ENCODE results near the gene PPP2R3A.

Gene PPP2R3A

DNA sequence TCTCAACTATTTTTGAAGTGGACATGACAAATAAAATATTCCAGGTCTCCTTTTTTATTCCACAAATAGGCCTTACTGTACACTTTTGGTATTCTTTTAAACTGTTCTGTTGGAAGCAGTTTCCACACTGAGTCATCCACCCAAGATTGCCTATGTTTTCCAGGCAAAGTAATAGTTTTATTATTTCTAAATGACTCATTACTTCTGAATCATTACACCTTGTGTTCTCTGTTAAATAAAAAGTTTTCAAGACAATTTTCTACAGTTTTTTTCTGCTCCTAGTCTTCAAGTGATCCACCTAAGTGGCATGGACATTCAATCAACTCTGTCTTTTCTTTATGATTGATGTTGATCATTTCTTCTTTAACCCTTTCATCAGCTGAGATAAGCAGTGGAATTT lies 26.5 kb downstream of the PPP2R3A start:
- Histone ChIP-seq H3K9me3 (ENCODE audit: low read length) (no peaks in the 10 kb centered on the region), H3K4me3 (ENCODE audit: low read depth, low read length, poor library complexity, severe bottlenecking) (no peak overlapping the region), H3K9me2 (ENCODE audit: low read depth, low read length) (no peaks in the 10 kb centered on the region), H3K4me1 (ENCODE audit: insufficient read depth, low read length, severe bottlenecking) (no peaks in the 10 kb centered on the region), H2AFZ (ENCODE audit: low read length) (no peak overlapping the region), H3K4me2 (ENCODE audit: low read length) (no peak overlapping the region), H3K79me2 (ENCODE audit: insufficient read depth, low read length) (no peaks in the 10 kb centered on the region), H3K27me3 (ENCODE audit: insufficient read depth, low read length) (no peaks in the 10 kb centered on the region), H4K20me1 (ENCODE audit: insufficient read depth, low read length) (no peaks in the 10 kb centered on the region), H3K9ac (ENCODE audit: low read length) (no peak overlapping the region), H3F3A (ENCODE audit: insufficient read depth, low read length) (no peaks in the 10 kb centered on the region), H3K27ac (ENCODE audit: low read depth, low read length, poor library complexity, severe bottlenecking) (no peak overlapping the region), H3K36me3 (ENCODE audit: insufficient read depth, low read length) (no peaks in the 10 kb centered on the region)
- no peak for TF ChIP-seq EZH2 (IDR thresholded peaks at IDR 0.05; ENCODE audit: borderline replicate concordance, low read length)
- TF ChIP-seq, protein P1, sequence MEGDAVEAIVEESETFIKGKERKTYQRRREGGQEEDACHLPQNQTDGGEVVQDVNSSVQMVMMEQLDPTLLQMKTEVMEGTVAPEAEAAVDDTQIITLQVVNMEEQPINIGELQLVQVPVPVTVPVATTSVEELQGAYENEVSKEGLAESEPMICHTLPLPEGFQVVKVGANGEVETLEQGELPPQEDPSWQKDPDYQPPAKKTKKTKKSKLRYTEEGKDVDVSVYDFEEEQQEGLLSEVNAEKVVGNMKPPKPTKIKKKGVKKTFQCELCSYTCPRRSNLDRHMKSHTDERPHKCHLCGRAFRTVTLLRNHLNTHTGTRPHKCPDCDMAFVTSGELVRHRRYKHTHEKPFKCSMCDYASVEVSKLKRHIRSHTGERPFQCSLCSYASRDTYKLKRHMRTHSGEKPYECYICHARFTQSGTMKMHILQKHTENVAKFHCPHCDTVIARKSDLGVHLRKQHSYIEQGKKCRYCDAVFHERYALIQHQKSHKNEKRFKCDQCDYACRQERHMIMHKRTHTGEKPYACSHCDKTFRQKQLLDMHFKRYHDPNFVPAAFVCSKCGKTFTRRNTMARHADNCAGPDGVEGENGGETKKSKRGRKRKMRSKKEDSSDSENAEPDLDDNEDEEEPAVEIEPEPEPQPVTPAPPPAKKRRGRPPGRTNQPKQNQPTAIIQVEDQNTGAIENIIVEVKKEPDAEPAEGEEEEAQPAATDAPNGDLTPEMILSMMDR (IDR thresholded peaks at IDR 0.05; ENCODE audit: low read length): no peak

DNA sequence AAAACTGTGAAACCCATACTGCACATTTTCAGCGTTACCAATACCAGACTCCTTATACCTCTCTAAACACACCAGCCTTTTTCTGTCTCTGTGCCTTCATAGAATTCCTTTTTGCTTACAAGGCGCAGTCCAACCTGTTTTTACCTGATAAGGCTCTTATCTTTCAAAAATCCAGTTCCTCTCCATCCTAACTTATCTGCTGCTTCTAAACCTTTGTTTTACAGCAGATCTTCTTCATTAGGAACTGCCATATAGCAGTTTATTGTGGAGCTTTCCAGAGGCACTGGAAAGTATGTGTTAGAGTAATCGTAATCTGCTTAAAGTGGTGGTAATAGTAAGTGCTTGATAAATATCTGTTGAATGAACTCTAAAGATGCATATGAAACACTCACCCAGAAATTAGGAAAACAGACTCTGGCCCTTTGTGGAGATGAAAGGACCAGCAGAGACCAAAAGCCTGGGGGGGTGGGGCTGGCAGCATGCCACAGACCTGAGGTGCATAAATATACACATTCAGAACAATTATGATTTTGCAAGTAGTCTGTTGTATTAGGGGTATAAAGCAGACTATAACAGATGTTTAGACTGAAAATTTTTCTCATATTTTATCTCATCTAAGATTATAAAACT lies 29.3 kb downstream of the PPP2R3A start:
- no peak overlapping the region for H3K4me3 ChIP-seq (ENCODE audit: low read depth, low read length, poor library complexity, severe bottlenecking)
- H3K27ac ChIP-seq (ENCODE audit: low read depth, low read length, poor library complexity, severe bottlenecking): no peak overlapping the region
- no peaks in the 10 kb centered on the region for H3K36me3 ChIP-seq (ENCODE audit: insufficient read depth, low read length)
- H3K79me2 ChIP-seq (ENCODE audit: insufficient read depth, low read length): no peaks in the 10 kb centered on the region
- H3K4me1 ChIP-seq (ENCODE audit: insufficient read depth, low read length, severe bottlenecking): no peaks in the 10 kb centered on the region
- H3K9me2 ChIP-seq (ENCODE audit: low read depth, low read length): no peaks in the 10 kb centered on the region
- H3K9me3 ChIP-seq (ENCODE audit: low read length): no peaks in the 10 kb centered on the region
- H3F3A ChIP-seq (ENCODE audit: insufficient read depth, low read length): no peaks in the 10 kb centered on the region
- H4K20me1 ChIP-seq (ENCODE audit: insufficient read depth, low read length): no peaks in the 10 kb centered on the region
- H2AFZ ChIP-seq (ENCODE audit: low read length): no peak overlapping the region
- H3K4me2 ChIP-seq (ENCODE audit: low read length): no peak overlapping the region
- H3K9ac ChIP-seq (ENCODE audit: low read length): no peak overlapping the region
- no peak for TF ChIP-seq EZH2 (IDR thresholded peaks at IDR 0.05; ENCODE audit: borderline replicate concordance, low read length)
- TF ChIP-seq, protein P1 (IDR thresholded peaks at IDR 0.05; ENCODE audit: low read length): no peak
- no peaks in the 10 kb centered on the region for H3K27me3 ChIP-seq (ENCODE audit: insufficient read depth, low read length)

DNA sequence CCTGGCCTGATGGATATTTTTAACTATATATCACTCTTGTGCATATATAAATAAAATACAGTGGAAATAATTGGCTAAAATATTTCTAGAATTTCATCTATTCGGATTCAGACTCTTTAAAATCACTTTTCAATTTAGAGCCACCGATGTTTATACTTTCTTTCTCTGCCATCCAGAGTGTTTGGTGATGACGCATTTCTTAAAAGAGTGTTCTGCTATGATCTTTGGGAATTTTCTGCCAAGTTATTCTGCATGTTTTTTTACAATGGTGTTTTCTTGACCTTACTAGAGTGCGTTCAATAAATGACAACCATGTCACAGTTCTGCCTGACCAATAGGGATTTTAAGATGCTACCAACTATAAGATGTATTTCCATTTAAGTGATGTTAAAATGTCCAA lies 30.2 kb downstream of the PPP2R3A start:
- TF ChIP-seq EZH2 (IDR thresholded peaks at IDR 0.05; ENCODE audit: borderline replicate concordance, low read length): no peak
- TF ChIP-seq, protein P1 (IDR thresholded peaks at IDR 0.05; ENCODE audit: low read length): no peak
- H3K4me2 ChIP-seq (ENCODE audit: low read length): no peak overlapping the region
- H3K36me3 ChIP-seq (ENCODE audit: insufficient read depth, low read length): no peaks in the 10 kb centered on the region
- H4K20me1 ChIP-seq (ENCODE audit: insufficient read depth, low read length): no peaks in the 10 kb centered on the region
- no peaks in the 10 kb centered on the region for H3K9me3 ChIP-seq (ENCODE audit: low read length)
- H3K9me2 ChIP-seq (ENCODE audit: low read depth, low read length): no peaks in the 10 kb centered on the region
- no peak overlapping the region for H3K27ac ChIP-seq (ENCODE audit: low read depth, low read length, poor library complexity, severe bottlenecking)
- no peak overlapping the region for H3K4me3 ChIP-seq (ENCODE audit: low read depth, low read length, poor library complexity, severe bottlenecking)
- no peak overlapping the region for H2AFZ ChIP-seq (ENCODE audit: low read length)
- no peaks in the 10 kb centered on the region for H3K79me2 ChIP-seq (ENCODE audit: insufficient read depth, low read length)
- H3K27me3 ChIP-seq (ENCODE audit: insufficient read depth, low read length): no peaks in the 10 kb centered on the region
- H3F3A ChIP-seq (ENCODE audit: insufficient read depth, low read length): no peaks in the 10 kb centered on the region
- H3K4me1 ChIP-seq (ENCODE audit: insufficient read depth, low read length, severe bottlenecking): no peaks in the 10 kb centered on the region
- no peak overlapping the region for H3K9ac ChIP-seq (ENCODE audit: low read length)
